Superior temporal gyrus (tissue), 1 donor: Measurements from ENCODE around the gene TFEB.

Experiments
- DNase-seq: peaks from one replicate; pipeline ENCODE4 v3.0.0-alpha.2; 2016; ENCODE audit errors: extremely low spot score

Gene TFEB

GRCh38 chr6:41691426-41692079 lies 43.9 kb downstream of the TFEB start:
- no peak for DNase-seq

GRCh38 chr6:41690541-41691330 lies 44.7 kb downstream of the TFEB start:
- DNase-seq = no peak

- DNase-seq = peak; percentile 26
These were observed 46.0 kb downstream of the TFEB start for GRCh38 chr6:41689171-41690008.

- DNase-seq = peak; percentile 22
These were observed 47.0 kb downstream of the TFEB start for GRCh38 chr6:41688256-41688965.

GRCh38 chr6:41687501-41688175 lies 47.8 kb downstream of the TFEB start:
- no peak for DNase-seq

GRCh38 chr6:41685641-41686380 lies 49.6 kb downstream of the TFEB start:
- no peak for DNase-seq

GRCh38 chr6:41684311-41685180 lies 50.9 kb downstream of the TFEB start:
- DNase-seq = no peak

GRCh38 chr6:41683523-41684310 lies 51.7 kb downstream of the TFEB start:
- DNase-seq = peak; percentile 84

GRCh38 chr6:41683273-41683522 lies 52.2 kb downstream of the TFEB start:
- DNase-seq = no peak

- peak; percentile 27 for DNase-seq
These were observed 52.7 kb downstream of the TFEB start for GRCh38 chr6:41682497-41683272.

- DNase-seq = peak; percentile 89
These were observed 53.3 kb downstream of the TFEB start for GRCh38 chr6:41682056-41682477.

- DNase-seq = no peak
These were observed 55.0 kb downstream of the TFEB start for GRCh38 chr6:41680182-41680965.

GRCh38 chr6:41679696-41680095 lies 55.7 kb downstream of the TFEB start:
- no peak for DNase-seq

GRCh38 chr6:41678511-41679084 lies 56.8 kb downstream of the TFEB start:
- no peak for DNase-seq

- DNase-seq = no peak
These were observed 58.1 kb downstream of the TFEB start for GRCh38 chr6:41677124-41677921.

- DNase-seq = no peak
These were observed 59.0 kb downstream of the TFEB start for GRCh38 chr6:41676431-41676830.
